Vagina (tissue), 2 donors: ENCODE measurements around the gene CACNA2D4. TPM values are rescaled to one million over a fixed set of nuclear protein-coding genes. Genes with fewer than 3 reads are reported as not detected.

Experiments used
- DNase-seq, 2 donors: peaks; one replicate each; pipeline ENCODE4 v3.0.0-alpha.2; 2017; ENCODE audit errors: extremely low spot score in 2 of 2
- H3K27ac ChIP-seq: fragments of 200-600 bp; sonication (generic); one replicate; pipeline ENCODE4 v1.5.1; 2019
- H3K27me3 ChIP-seq: fragments of 200-600 bp; sonication (generic); one replicate; pipeline ENCODE4 v1.5.1; 2019
- H3K36me3 ChIP-seq, 2 donors: fragments of 200-600 bp; sonication (generic); one replicate each; pipeline ENCODE4 v1.5.1; 2017 to 2019
- H3K4me1 ChIP-seq: fragments of 200-600 bp; sonication (generic); one replicate; pipeline ENCODE4 v1.5.1; 2019
- H3K4me3 ChIP-seq, 2 donors: fragments of 200-600 bp; sonication (generic); 1 replicate in 1 of 2; 2 replicates in 1 of 2; pipeline ENCODE4 v1.5.1; 2016 to 2019
- H3K9me3 ChIP-seq: fragments of 200-600 bp; sonication (generic); one replicate; pipeline ENCODE4 v1.5.1; 2019
- CTCF ChIP-seq, 3 experiments: fragments of 450-650 bp in 2 of 3; fragments of 200-600 bp in 1 of 3; sonication (generic) in 1 of 3; IDR thresholded peaks; one replicate each; pipeline ENCODE4 v1.5.1; 2017 to 2019; ENCODE audit warnings: antibody characterized with exemption in 3 of 3, mild to moderate bottlenecking in 2 of 3, moderate library complexity in 2 of 3
- POLR2A ChIP-seq, 2 donors: fragments of 450-650 bp; IDR thresholded peaks; one replicate each; pipeline ENCODE4 v1.6.1; 2017; ENCODE audit warnings: antibody characterized with exemption in 2 of 2, mild to moderate bottlenecking in 2 of 2, moderate library complexity in 2 of 2
- POLR2AphosphoS5 ChIP-seq, 2 donors: sonication (generic); formaldehyde crosslinking; IDR thresholded peaks; one replicate each; pipeline ENCODE4 v1.9.0; 2017; ENCODE audit warnings: antibody characterized with exemption in 2 of 2, mild to moderate bottlenecking in 2 of 2, low read depth in 1 of 2; ENCODE audit not compliant: insufficient read depth in 1 of 2
- intact Hi-C: fragments of 100-400 bp; cut with DNase I; formaldehyde crosslinking; loops from one replicate; pipeline ENCODE4 v1.15.1; 2023
- total RNA-seq: library from RNA; depleted of rRNA; stranded (reverse); fragments of >200 nt; gene quantifications from one replicate; pipeline ENCODE4 v1.2.3, GENCODE V29; 2016

CACNA2D4 gene
- total RNA-seq, 1 donor from 2014 or later: 2.2 TPM

- Histone ChIP-seq H3K4me3 (no peak overlapping the region), H3K27ac (no peak overlapping the region), H3K4me1 (peaks cover 34% of the 10 kb centered on the region), H3K27me3 (no peaks in the 10 kb centered on the region), H3K9me3 (no peaks in the 10 kb centered on the region), H3K36me3 (peaks cover 0 to 9% of the 10 kb centered on the region in 2 donors)
- TF ChIP-seq POLR2A (IDR thresholded peaks at IDR 0.05) (no peak), CTCF (IDR thresholded peaks at IDR 0.05) (no peak), POLR2AphosphoS5 (IDR thresholded peaks at IDR 0.05; ENCODE audit: insufficient read depth in 1 of 2, low read depth in 1 of 2) (no peak)
- peak; percentile 54 to 67 for DNase-seq
- intact Hi-C loops: loop anchor here (10.0 kb wide), 1 partner anchor 271 kb away; no protein-coding TSS in a partner anchor
Measured at GRCh38 chr12:1935700-1936378, 17.4 kb upstream of the CACNA2D4 start.

- DNase-seq: peak in 1 of 2 donors; percentile 74
- Histone ChIP-seq H3K27me3 (no peaks in the 10 kb centered on the region), H3K36me3 (peaks cover 0 to 9% of the 10 kb centered on the region in 2 donors), H3K4me3 (no peak overlapping the region), H3K27ac (no peak overlapping the region), H3K9me3 (no peaks in the 10 kb centered on the region), H3K4me1 (peaks cover 34% of the 10 kb centered on the region)
- intact Hi-C loops: loop anchor here (10.0 kb wide), 1 partner anchor 270 kb away; no protein-coding TSS in a partner anchor
- TF ChIP-seq POLR2A (IDR thresholded peaks at IDR 0.05) (no peak), CTCF (IDR thresholded peaks at IDR 0.05) (no peak), POLR2AphosphoS5 (IDR thresholded peaks at IDR 0.05; ENCODE audit: insufficient read depth in 1 of 2, low read depth in 1 of 2) (no peak)
Measured at GRCh38 chr12:1935242-1935641, 16.8 kb upstream of the CACNA2D4 start.

- TF ChIP-seq CTCF (IDR thresholded peaks at IDR 0.05) (no peak), POLR2AphosphoS5 (IDR thresholded peaks at IDR 0.05; ENCODE audit: insufficient read depth in 1 of 2, low read depth in 1 of 2) (no peak), POLR2A (IDR thresholded peaks at IDR 0.05) (no peak)
- peak in 1 of 2 donors; percentile 72 for DNase-seq
- no peaks in the 10 kb centered on the region for H3K27me3 ChIP-seq
- H3K27ac ChIP-seq: no peak overlapping the region
- H3K4me1 ChIP-seq: peaks cover 32% of the 10 kb centered on the region
- H3K36me3 ChIP-seq: peaks cover 0 to 9% of the 10 kb centered on the region in 2 donors
- H3K9me3 ChIP-seq: no peaks in the 10 kb centered on the region
- intact Hi-C loops: loop anchor here (5.0 to 10.0 kb wide), 2 partner anchors 128 to 270 kb away; no protein-coding TSS in a partner anchor
- no peak overlapping the region for H3K4me3 ChIP-seq
Measured at GRCh38 chr12:1934831-1935230, 16.4 kb upstream of the CACNA2D4 start.

- TF ChIP-seq POLR2A (IDR thresholded peaks at IDR 0.05): no peak
- TF ChIP-seq CTCF (IDR thresholded peaks at IDR 0.05): no peak
- TF ChIP-seq POLR2AphosphoS5 (IDR thresholded peaks at IDR 0.05; ENCODE audit: insufficient read depth in 1 of 2, low read depth in 1 of 2): no peak
- peaks cover 28% of the 10 kb centered on the region for H3K4me1 ChIP-seq
- intact Hi-C loops: loop anchor here (5.0 to 10.0 kb wide), 2 partner anchors 127 to 269 kb away; no protein-coding TSS in a partner anchor
- H3K27ac ChIP-seq: no peak overlapping the region
- no peaks in the 10 kb centered on the region for H3K27me3 ChIP-seq
- no peak overlapping the region for H3K4me3 ChIP-seq
- peak in 1 of 2 donors; percentile 52 for DNase-seq
- H3K9me3 ChIP-seq: no peaks in the 10 kb centered on the region
- peaks cover 0 to 9% of the 10 kb centered on the region in 2 donors for H3K36me3 ChIP-seq
Measured at GRCh38 chr12:1934068-1934467, 15.6 kb upstream of the CACNA2D4 start.
